Endothelial cell of umbilical vein (primary cell): Measurements from ENCODE around the gene ATXN2. TPM values are rescaled to one million over a fixed set of nuclear protein-coding genes. Genes with fewer than 3 reads are reported as not detected.

ENCODE experiments used
- BruUV-seq: library from RNA; stranded (reverse); fragments of 400-500 nt; replicated peaks from 2 replicates; lab custom pipeline; 2021; lab: Mats Ljungman, UMichigan
- CTCF ChIA-PET: fragments of 300-600, 350-600 bp; sonication (Branson Sonifier 250); formaldehyde crosslinking; loops from one replicate; lab custom pipeline; 2021; ENCODE audit warnings: antibody characterized with exemption, inconsistent platforms; lab: Charles Lee
- POLR2A ChIA-PET: fragments of 300-600, 350-600 bp; sonication (Branson Sonifier 250); formaldehyde crosslinking; loops from one replicate; lab custom pipeline; 2021; ENCODE audit warnings: antibody characterized with exemption, inconsistent platforms; lab: Charles Lee
- DNase-seq: peaks from one replicate; pipeline ENCODE4 v3.0.0-alpha.2; 2011; ENCODE audit warnings: low read depth, low spot score
- FAIRE-seq: peaks from 2 replicates; lab custom pipeline; 2011; peaks lifted over from hg19 to GRCh38; lab: Jason Lieb, UNC
- H2AFZ ChIP-seq: 2 replicates; pipeline ENCODE4 v1.6.0; 2012; ENCODE audit warnings: low read depth, low read length, control low read depth, inconsistent platforms
- H3K27ac ChIP-seq: 2 replicates; pipeline ENCODE4 v1.5.1; 2011; ENCODE audit warnings: low read depth, mild to moderate bottlenecking, control low read depth, low read length, moderate library complexity; ENCODE audit not compliant: insufficient read depth
- H3K27me3 ChIP-seq, 2 experiments: 2 replicates each; pipeline versions ENCODE4 v1.6.0 to v1.6.1; 2011; ENCODE audit warnings: low read length in 2 of 2, mixed read lengths in 1 of 2; ENCODE audit not compliant: control insufficient read depth in 2 of 2, insufficient read depth in 2 of 2
- H3K36me3 ChIP-seq, 2 experiments: 2 replicates in 1 of 2; 3 replicates in 1 of 2; pipeline ENCODE4 v1.5.1; 2011; ENCODE audit warnings: low read length in 2 of 2, mild to moderate bottlenecking in 1 of 2, moderate library complexity in 1 of 2; ENCODE audit not compliant: control insufficient read depth in 2 of 2, insufficient read depth in 2 of 2; ENCODE audit errors: extremely low read depth in 1 of 2
- H3K4me1 ChIP-seq: 3 replicates; pipeline ENCODE4 v1.5.1; 2011; ENCODE audit warnings: mild to moderate bottlenecking, low read length; ENCODE audit not compliant: control insufficient read depth, insufficient read depth; ENCODE audit errors: extremely low read depth
- H3K4me2 ChIP-seq: 2 replicates; pipeline ENCODE4 v1.6.1; 2011; ENCODE audit warnings: low read length, control low read depth, mixed read lengths; ENCODE audit not compliant: insufficient read depth
- H3K4me3 ChIP-seq, 3 experiments: fragments of 200-600 bp in 1 of 3; sonication (generic), shearing (Covaris generic) in 1 of 3; replicated peaks in 1 of 3; 2 replicates each; pipeline ENCODE4 v1.5.1; 2011 to 2016; ENCODE audit warnings: control low read depth in 3 of 3, low read length in 3 of 3, mild to moderate bottlenecking in 2 of 3, inconsistent platforms in 1 of 3, low read depth in 1 of 3, moderate library complexity in 1 of 3; ENCODE audit not compliant: insufficient read depth in 1 of 3
- H3K79me2 ChIP-seq: 2 replicates; pipeline ENCODE4 v1.6.0; 2012; ENCODE audit warnings: low read length, inconsistent platforms; ENCODE audit not compliant: control insufficient read depth, insufficient read depth
- H3K9ac ChIP-seq: replicated peaks from 2 replicates; pipeline ENCODE3; 2011; ENCODE audit warnings: low read length, control low read depth; ENCODE audit not compliant: insufficient read depth; ENCODE audit errors: extremely low read depth
- H3K9me1 ChIP-seq: replicated peaks from 3 replicates; pipeline ENCODE4 v1.6.0; 2011; ENCODE audit warnings: mild to moderate bottlenecking, low read length; ENCODE audit not compliant: control insufficient read depth, insufficient read depth; ENCODE audit errors: extremely low read depth
- H3K9me3 ChIP-seq: replicated peaks from 2 replicates; pipeline ENCODE4 v1.5.1; 2012; ENCODE audit warnings: low read length, inconsistent platforms; ENCODE audit not compliant: control insufficient read depth, insufficient read depth
- H4K20me1 ChIP-seq: replicated peaks from 2 replicates; pipeline ENCODE3; 2011; ENCODE audit warnings: mild to moderate bottlenecking, low read length; ENCODE audit not compliant: control insufficient read depth, insufficient read depth; ENCODE audit errors: extremely low read depth
- EZH2 ChIP-seq: IDR thresholded peaks from 2 replicates; pipeline ENCODE4 v1.6.1; 2012; ENCODE audit warnings: borderline replicate concordance, low read depth, mild to moderate bottlenecking, moderate library complexity, low read length, inconsistent platforms; ENCODE audit not compliant: severe bottlenecking
- FOS ChIP-seq: IDR thresholded peaks from 2 replicates; pipeline ENCODE4 v1.6.1; 2011; ENCODE audit warnings: mild to moderate bottlenecking, low read length, moderate library complexity, borderline replicate concordance; ENCODE audit not compliant: insufficient read depth
- GATA2 ChIP-seq: IDR thresholded peaks from 2 replicates; pipeline ENCODE4 v1.7.0; 2011; ENCODE audit warnings: low read depth, mild to moderate bottlenecking, moderate library complexity, mixed read lengths, low read length; ENCODE audit not compliant: insufficient read length, insufficient read depth
- JUN ChIP-seq: IDR thresholded peaks from 2 replicates; pipeline ENCODE4 v1.6.1; 2011; ENCODE audit warnings: borderline replicate concordance, low read depth; ENCODE audit not compliant: insufficient read length, insufficient read depth
- MYC ChIP-seq: IDR thresholded peaks from one replicate; pipeline ENCODE4 v1.6.1; 2011; ENCODE audit warnings: mild to moderate bottlenecking, low read depth, low read length
- POLR2A ChIP-seq: IDR thresholded peaks from 2 replicates; pipeline ENCODE4 v1.6.1; 2012; ENCODE audit warnings: low read depth, mild to moderate bottlenecking, control low read depth, low read length
- POLR2AphosphoS5 ChIP-seq: IDR thresholded peaks from 2 replicates; pipeline ENCODE4 v1.6.1; 2012; ENCODE audit warnings: low read depth, mild to moderate bottlenecking, control low read depth, low read length, moderate library complexity; ENCODE audit not compliant: insufficient read depth
- dilution Hi-C: fragments of 300-500 bp; cut with MboI; formaldehyde crosslinking; loops from one replicate; pipeline ENCODE4 v1.15.0; 2019; ENCODE audit warnings: low sequenced_read_pairs; ENCODE audit not compliant: extremely low pct_ligation_motif_present
- intact Hi-C: fragments of 100-400 bp; cut with micrococcal nuclease; formaldehyde crosslinking; loops from one replicate; pipeline ENCODE4 v1.10.0; 2022
- polyA plus RNA-seq, 4 experiments: library from polyadenylated mRNA; depleted of rRNA in 3 of 4; stranded (reverse) in 3 of 4; unstranded in 1 of 4; fragments of >200 nt; gene quantifications; 2 replicates each; pipeline versions ENCODE4 v1.2.1 to v1.2.3, GENCODE V29; 2011 to 2012; ENCODE audit warnings: missing spikeins in 1 of 4
- total RNA-seq: library from RNA; stranded (reverse); gene quantifications from 2 replicates; pipeline ENCODE4 v1.2.3, GENCODE V29; 2021
- TF ChIP-seq, protein P1 (sequence below), 2 donors: IDR thresholded peaks; 1 replicate in 1 of 2; 2 replicates in 1 of 2; pipeline ENCODE4 v1.5.1; 2011; ENCODE audit warnings: low read length in 2 of 2, mild to moderate bottlenecking in 2 of 2, moderate library complexity in 2 of 2, control low read depth in 1 of 2, inconsistent platforms in 1 of 2, low read depth in 1 of 2; ENCODE audit not compliant: insufficient read depth in 1 of 2; ENCODE audit errors: extremely low read depth in 1 of 2
- TF ChIP-seq, protein P2 (sequence below): IDR thresholded peaks from 2 replicates; pipeline ENCODE4 v1.6.1; 2011; ENCODE audit not compliant: insufficient read depth, insufficient read length

Gene ATXN2
- total and polyA plus RNA-seq, 2 donors (not counting 3 experiments of a cell fraction or from before 2014, with no cell fraction given): 58.9 to 86.7 TPM

- Histone ChIP-seq H3K4me3 (no peak overlapping the region), H3K9ac (no peak overlapping the region), H3K79me2 (no peaks in the 10 kb centered on the region), H4K20me1 (no peaks in the 10 kb centered on the region), H3K27me3 (no peaks in the 10 kb centered on the region), H3K4me2 (no peak overlapping the region), H2AFZ (peak overlapping the region; percentile 27), H3K9me1 (no peaks in the 10 kb centered on the region), H3K4me1 (peaks cover 6% of the 10 kb centered on the region), H3K9me3 (no peaks in the 10 kb centered on the region), H3K27ac (no peak overlapping the region), H3K36me3 (no peaks in the 10 kb centered on the region)
- dilution Hi-C loops: no loop called here
- no TSS peak for BruUV-seq
- FAIRE-seq: no peak
- CTCF ChIA-PET: interaction anchor here (1.0 to 1.3 kb wide), 2 partner anchors 107 to 239 kb away, joined by 3 read pairs; no protein-coding TSS in a partner anchor
- intact Hi-C loops: no loop called here
- POLR2A ChIA-PET: no interaction called here
- TF ChIP-seq POLR2A (no peak), POLR2AphosphoS5 (no peak), JUN (no peak), FOS (no peak), MYC (no peak), GATA2 (no peak), EZH2 (no peak)
- TF ChIP-seq, protein P1, sequence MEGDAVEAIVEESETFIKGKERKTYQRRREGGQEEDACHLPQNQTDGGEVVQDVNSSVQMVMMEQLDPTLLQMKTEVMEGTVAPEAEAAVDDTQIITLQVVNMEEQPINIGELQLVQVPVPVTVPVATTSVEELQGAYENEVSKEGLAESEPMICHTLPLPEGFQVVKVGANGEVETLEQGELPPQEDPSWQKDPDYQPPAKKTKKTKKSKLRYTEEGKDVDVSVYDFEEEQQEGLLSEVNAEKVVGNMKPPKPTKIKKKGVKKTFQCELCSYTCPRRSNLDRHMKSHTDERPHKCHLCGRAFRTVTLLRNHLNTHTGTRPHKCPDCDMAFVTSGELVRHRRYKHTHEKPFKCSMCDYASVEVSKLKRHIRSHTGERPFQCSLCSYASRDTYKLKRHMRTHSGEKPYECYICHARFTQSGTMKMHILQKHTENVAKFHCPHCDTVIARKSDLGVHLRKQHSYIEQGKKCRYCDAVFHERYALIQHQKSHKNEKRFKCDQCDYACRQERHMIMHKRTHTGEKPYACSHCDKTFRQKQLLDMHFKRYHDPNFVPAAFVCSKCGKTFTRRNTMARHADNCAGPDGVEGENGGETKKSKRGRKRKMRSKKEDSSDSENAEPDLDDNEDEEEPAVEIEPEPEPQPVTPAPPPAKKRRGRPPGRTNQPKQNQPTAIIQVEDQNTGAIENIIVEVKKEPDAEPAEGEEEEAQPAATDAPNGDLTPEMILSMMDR (IDR thresholded peaks at IDR 0.05; ENCODE audit: extremely low read depth in 1 of 2, insufficient read depth in 1 of 2, low read depth in 1 of 2, low read length in 2 of 2): no peak
- TF ChIP-seq, protein P2, sequence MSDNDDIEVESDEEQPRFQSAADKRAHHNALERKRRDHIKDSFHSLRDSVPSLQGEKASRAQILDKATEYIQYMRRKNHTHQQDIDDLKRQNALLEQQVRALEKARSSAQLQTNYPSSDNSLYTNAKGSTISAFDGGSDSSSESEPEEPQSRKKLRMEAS: no peak
- DNase-seq: peak; percentile 55
Observed at GRCh38 chr12:111636209-111636945, 37.3 kb upstream of the ATXN2 start.
